ENCODE data around the gene REXO5.
"Not testable (repeated sequence)": the region's sequence is repeated elsewhere in the genome, so short reads cannot be mapped to it uniquely, and the experiment has no call there.

The REXO5 gene

GRCh38 chr16:20801278-20801677, 5.0 kb upstream of the REXO5 start:
- no peak for DNase-seq

DNA sequence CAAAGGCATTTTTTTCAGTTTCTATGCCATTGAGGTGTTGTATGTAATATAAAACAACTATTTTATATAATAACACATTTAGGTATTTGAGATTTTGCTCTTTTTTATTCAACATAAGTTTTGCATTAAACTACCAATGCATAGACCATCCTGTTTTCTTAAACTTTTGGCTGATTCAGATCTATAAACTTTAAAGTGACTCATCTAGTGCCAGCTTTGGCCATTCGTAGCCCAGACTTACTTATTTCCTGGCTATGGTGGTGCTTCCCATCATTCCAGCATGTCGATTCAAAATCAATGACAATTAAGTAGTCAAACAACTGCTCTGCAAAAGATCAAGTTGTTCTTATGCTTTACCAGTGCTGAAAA, 3.2 kb upstream of the REXO5 start:
- no peak for DNase-seq

GRCh38 chr16:20803561-20804214, 2.6 kb upstream of the REXO5 start:
- no peak for DNase-seq

DNA sequence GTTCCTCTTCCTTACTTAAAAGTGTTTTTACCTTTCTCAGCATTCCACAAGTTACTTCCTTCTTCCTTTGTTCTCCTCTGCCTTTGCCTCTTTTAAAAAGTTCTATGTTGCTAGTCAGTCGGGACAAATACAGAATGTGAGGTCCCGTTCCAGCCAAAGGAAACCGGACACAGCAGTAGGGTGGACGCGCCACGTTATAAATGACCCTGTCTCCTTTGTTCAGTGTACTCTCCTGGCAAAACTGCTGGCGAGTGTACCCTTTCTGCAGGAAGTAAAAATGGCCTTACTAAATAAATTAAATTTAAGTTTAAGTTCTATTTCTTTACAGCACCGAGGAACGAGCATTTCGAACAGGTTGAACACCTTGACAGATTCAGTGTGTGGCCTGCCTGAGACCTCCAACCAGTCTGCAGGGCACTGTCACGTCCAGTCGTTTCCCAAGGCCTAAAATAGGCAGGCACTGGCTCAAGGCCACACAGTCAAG, 601 bp upstream of the REXO5 start:
- DNase-seq, result not testable (repeated sequence)

DNA sequence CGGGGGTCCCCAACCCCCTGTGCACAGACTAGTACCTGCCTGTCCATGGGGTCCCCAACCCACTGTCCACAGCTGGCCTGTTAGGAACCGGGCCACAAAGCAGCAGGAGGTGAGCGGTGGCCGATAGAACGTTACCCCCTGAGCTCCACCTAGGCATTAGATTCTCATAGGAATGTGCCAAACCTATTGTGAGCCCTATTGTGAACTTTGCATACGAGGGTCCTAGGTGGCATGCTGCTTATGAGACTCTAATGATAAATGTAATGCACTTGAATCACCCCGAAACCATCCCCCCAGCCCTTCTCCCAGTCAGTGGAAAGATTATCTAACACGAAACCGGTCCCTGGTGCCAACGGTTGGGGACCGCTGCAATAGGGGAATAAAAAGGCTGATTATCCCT, 1.5 kb downstream of the REXO5 start:
- DNase-seq, result no peak

DNA sequence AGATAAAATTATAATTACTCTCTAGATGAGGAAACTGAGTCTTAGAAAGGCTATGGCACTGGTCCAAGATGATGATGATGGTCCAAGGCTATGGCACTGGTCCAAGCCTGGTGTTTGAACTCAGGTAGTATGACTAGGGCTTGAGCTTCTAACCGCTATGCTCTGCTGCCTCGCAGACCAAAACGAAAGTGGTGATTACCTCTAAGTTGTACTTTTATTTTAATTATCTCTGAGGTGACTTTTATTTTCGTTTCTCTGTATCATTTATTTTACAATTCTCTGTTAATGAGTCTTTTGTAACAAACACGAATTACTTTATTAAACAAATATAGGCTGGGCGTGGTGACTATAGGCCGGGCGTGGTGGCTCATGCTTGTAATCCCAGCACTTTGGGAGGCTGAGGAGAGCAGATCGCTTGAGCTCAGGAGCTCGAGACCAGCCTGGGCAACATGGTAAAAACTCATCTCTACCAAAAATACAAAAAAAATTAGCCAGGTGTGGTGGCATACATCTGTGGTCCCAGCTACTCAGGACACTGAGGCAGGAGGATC, 5.6 kb downstream of the REXO5 start:
- DNase-seq, result no peak

DNA sequence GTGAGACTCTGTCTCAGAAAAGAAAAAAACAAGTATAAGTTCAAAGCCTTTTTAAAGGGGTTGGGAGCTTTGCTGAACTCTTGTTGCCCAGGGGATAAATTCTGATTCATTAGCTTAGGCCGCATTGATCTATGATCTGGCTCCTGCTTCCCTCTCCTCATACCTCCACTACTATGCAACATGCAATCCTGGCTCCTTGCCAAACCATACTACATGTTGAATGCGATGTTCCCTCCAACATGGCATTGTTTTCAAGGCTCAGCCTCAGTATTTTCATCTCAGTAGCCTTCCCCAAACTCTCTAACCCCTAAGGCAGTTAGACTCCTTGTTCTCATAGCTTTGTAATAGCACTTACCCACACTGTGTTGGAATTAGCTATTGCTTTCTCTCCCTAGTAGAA, 6.2 kb downstream of the REXO5 start:
- DNase-seq, result no peak

- no peak for DNase-seq
These were observed 8.5 kb downstream of the REXO5 start for GRCh38 chr16:20814784-20815183.

DNA sequence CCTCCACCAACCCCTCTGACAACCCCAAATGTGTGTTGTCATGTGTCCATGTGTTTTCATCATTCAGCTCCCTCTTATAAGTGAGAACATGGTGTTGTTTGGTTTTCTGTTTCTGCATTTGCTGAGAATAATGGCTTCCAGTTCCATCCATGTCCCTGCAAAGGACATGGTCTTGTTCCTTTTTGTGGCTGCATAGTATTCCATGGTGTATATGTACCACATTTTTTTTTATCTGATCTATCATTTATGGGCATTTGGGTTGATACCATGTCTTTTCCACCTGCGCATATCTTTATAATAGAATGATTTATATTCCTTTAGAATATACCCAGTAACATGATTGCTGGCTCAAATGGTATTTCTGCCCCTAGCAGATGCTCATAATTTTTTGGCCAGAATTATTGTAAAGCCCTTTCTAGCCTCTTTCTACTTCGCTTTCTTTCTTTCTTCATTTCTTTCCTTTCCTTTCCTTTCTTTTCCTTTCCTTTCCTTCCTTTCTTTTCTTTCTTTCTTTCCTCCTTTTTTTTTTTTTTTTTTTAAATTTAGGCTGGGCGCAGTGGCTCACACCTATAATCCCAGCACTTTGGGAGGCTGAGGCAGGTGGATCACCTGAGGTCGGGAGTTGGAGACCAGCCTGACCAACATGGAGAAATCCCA, 12.7 kb downstream of the REXO5 start:
- DNase-seq, result no peak

- DNase-seq, result no peak
These were observed 15.4 kb downstream of the REXO5 start for GRCh38 chr16:20821682-20822081.

- no peak for DNase-seq
These were observed 16.4 kb downstream of the REXO5 start for GRCh38 chr16:20822521-20823325.

- DNase-seq, result no peak
These were observed 19.8 kb downstream of the REXO5 start for GRCh38 chr16:20826039-20826566.

- DNase-seq, result no peak
These were observed 23.2 kb downstream of the REXO5 start for GRCh38 chr16:20829536-20829935.

DNA sequence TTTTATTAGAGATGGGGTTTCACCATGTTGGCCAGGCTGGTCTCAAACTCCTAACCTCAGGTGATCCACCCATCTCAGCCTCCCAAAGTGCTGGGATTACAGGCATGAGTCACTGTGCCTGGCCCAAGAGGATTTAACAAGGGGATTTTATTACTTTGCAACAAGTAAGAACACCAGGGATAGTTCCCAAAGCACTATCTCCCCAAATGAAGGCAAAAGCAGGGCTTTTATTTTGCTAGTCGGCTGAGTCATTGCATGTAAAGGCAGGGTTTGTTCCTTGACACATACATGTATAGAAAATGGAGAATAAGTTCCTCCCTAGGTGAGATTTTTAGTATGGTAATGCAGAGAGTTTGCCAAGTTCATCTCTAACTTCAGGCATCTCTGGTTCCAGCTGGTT, 24.0 kb downstream of the REXO5 start:
- DNase-seq, result no peak

DNA sequence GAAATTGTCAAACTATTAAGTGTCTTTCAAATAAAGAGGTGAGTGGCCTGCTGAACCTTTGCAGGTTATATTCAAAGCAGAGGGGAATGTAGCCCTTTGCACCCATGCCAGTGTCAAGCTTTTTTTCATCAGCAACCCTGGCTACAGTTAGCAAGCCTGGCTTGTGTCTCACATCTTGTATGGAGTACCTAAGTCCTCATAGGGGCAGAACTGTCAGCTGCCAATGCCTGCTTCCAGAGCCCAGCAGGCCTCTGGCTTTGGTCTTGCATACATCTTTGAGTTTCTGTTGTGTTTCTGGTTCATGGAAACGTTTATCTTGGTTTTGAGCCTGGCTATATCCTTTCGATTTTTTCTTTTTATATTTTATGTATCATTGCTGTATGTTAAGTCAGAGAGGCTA, 26.8 kb downstream of the REXO5 start:
- no peak for DNase-seq

DNA sequence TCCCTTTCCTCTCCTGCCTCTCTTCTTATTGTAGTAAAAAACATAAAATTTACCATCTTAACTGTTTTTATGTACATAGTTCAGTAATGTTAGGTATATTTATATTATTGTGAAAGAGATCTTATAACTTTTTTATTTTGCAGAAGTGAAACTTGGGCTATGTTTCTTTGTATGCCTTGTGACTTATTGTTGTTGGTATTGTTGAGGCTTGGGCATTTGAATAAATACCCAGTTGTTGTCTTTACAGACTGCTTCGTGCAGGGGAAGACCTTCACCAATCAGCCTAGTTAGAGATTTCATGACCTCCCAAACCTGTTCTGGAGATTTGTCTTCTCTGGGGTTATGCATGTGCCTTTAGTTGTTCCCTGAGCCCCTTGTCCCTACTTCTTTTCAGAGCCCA, 31.9 kb downstream of the REXO5 start:
- no peak for DNase-seq

GRCh38 chr16:20839504-20839903, 33.2 kb downstream of the REXO5 start:
- DNase-seq, result no peak

DNA sequence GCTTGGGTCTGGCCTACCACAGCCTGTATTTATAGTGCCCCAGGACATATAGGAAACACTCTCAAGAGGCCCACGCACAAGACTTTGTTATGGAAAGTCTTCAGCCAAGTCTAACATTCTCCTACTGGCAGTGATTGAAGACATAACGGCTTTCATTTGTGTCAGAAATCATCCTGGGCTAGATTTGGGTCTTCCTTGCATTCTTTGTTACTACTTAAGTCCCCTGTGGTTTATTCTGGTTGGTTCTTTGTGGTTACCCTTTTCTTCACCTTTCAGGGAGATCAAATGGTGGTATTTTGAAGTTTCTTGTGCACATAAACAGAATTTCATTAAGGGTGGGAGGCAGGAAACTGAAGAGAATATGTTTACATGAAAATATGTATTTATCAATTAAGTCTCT, 37.7 kb downstream of the REXO5 start:
- DNase-seq, result no peak

GRCh38 chr16:20844588-20844987, 38.3 kb downstream of the REXO5 start:
- DNase-seq, result no peak

GRCh38 chr16:20846030-20846429, 39.7 kb downstream of the REXO5 start:
- no peak for DNase-seq

DNA sequence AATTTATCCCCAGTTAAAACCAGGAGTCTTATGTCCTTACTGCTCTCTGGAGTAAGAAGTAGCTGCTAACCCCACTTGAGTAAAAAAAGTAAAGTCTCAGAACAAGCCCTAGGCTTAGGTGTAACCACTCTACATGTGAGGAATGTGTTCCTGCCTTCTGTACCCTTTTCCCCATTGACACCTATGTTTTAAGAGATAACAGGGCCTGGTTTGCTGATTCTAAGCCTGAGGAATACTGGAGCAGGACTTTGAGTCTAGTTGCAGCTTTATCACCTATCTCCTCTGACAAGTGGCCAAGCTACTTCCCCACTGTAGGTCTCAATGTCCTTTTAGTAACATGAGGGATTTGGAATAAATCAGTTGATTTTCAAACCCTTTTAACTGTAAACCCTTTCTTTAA, 40.2 kb downstream of the REXO5 start:
- no peak for DNase-seq

GRCh38 chr16:20847550-20847949, 41.2 kb downstream of the REXO5 start:
- no peak for DNase-seq

DNA sequence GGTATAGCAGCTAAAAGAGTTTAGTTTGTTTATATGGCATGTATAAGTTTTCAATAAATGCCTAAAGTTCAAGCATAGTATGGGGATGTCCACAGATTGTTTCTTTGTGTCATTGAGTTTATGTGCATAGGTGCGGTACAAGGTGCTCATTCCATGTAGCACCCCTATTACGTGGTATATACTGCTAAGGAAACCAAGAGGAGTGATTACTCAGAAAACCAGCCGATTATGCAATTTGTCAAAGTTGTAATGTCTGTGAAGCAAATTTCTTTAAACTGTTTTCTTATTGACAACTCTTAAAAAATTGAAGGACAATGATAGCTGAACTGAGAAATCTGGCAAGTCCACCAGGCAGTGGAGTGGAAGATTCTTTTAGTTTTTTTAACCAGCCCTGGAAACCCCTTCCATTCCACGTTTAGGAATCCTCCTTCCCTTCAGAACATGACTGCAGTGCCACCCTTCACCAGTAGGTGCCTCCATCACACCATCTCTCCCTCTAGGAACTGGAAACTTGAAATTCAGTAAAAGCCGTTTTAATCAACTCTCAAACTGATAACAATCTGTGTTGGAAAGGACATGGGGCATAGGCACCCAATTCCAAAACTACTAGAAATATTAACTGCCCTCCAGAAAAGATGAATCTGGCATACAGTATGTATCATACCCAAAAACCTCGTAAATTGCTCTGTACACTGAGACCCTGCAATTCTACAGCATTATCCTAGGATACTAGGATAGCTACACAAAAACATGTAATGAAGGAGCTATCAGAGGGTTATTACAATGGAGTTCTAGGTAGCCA, 43.5 kb downstream of the REXO5 start:
- peak; percentile 53 to 62 for DNase-seq
